ENCODE data around the gene NCAPG2. TPM values are rescaled to one million over a fixed set of nuclear protein-coding genes. Genes with fewer than 3 reads are reported as not detected.

The NCAPG2 gene
- total and polyA plus RNA-seq, 2 of the 13 experiments (the other 11 are each of a cell fraction or from before 2014, with no cell fraction given): 15.1 to 30.7 TPM

GRCh38 chr7:158620418-158620817 is 84.2 kb downstream of the NCAPG2 start:
- H3K27me3 ChIP-seq (ENCODE audit: control insufficient read depth in 1 of 2, insufficient read depth in 2 of 2, low read length in 2 of 2): no peaks in the 10 kb centered on the region
- intact Hi-C loops (cut with micrococcal nuclease; ENCODE audit: unreplicated experiment): no loop called here
- POLR2A ChIA-PET: no interaction called here
- no peak overlapping the region for H3K27ac ChIP-seq (ENCODE audit: extremely low read length, insufficient read depth, low read length)
- 97% methylated on average over 5 of the region's 5 CpGs for WGBS (ENCODE audit: low lambda C conversion rate)
- no peak for ATAC-seq
- H3K9ac ChIP-seq (ENCODE audit: insufficient read depth, low read depth, low read length): no peak overlapping the region
- in situ Hi-C loops (cut with HindIII; ENCODE audit: extremely low pct_ligation_motif_present, low pct_unique_long_range_greater_than_20kb): no loop called here
- CTCF ChIA-PET (ENCODE audit: low intra/inter-chr PET ratio, low total read pairs): no interaction called here
- H3K4me1 ChIP-seq (ENCODE audit: insufficient read depth, low read length): peaks cover 3% of the 10 kb centered on the region; the same call in 1 of the 2 replicates
- no peak overlapping the region for H3K4me2 ChIP-seq (ENCODE audit: low read depth, low read length)
- H2AFZ ChIP-seq (ENCODE audit: low read length): no peak overlapping the region
- DNase-seq (ENCODE audit: low spot score): no peak
- H3K4me3 ChIP-seq (replicated peaks in 1 of 3; ENCODE audit: insufficient read depth in 1 of 3, low read depth in 2 of 3, low read length in 3 of 3): no peak overlapping the region
- FAIRE-seq: no peak
- no peaks in the 10 kb centered on the region for H3K9me3 ChIP-seq (ENCODE audit: low read length)
- no TSS peak for BruUV-seq (replicated peaks)
- TF ChIP-seq ZNF382 (CRISPR knock-in tag; IDR thresholded peaks at IDR 0.05; ENCODE audit: borderline replicate concordance) (no peak), ZNF772 (CRISPR knock-in tag; IDR thresholded peaks at IDR 0.05) (no peak), ZNF703 (CRISPR knock-in tag; IDR thresholded peaks at IDR 0.05; ENCODE audit: borderline replicate concordance) (no peak), ZNF510 (CRISPR knock-in tag; IDR thresholded peaks at IDR 0.05; ENCODE audit: low read depth) (no peak), ARHGAP35 (CRISPR knock-in tag; IDR thresholded peaks at IDR 0.05; ENCODE audit: borderline replicate concordance) (no peak), YEATS2 (CRISPR knock-in tag; IDR thresholded peaks at IDR 0.05; ENCODE audit: borderline replicate concordance) (no peak), LRRFIP1 (CRISPR knock-in tag; conservative IDR thresholded peaks at IDR 0.05) (no peak), ZBTB44 (CRISPR knock-in tag; IDR thresholded peaks at IDR 0.05) (no peak)
- no peaks in the 10 kb centered on the region for H4K20me1 ChIP-seq (ENCODE audit: insufficient read depth, low read length)
- no peaks in the 10 kb centered on the region for H3K36me3 ChIP-seq (replicated peaks in 1 of 2; ENCODE audit: control insufficient read depth in 1 of 2, insufficient read depth in 2 of 2, low read length in 2 of 2)
- no peaks in the 10 kb centered on the region for H3K79me2 ChIP-seq (ENCODE audit: insufficient read depth, low read length)

Measured in HepG2 (cell line).